Measurements from ENCODE around the gene ZHX3.

ZHX3 gene

GRCh38 chr20:41365777-41366545 lies 48.4 kb upstream of the ZHX3 start:
- TF ChIP-seq EZH2phosphoT487 (IDR thresholded peaks at IDR 0.05; ENCODE audit: borderline replicate concordance), result no peak
- TF ChIP-seq CTCF (conservative IDR thresholded peaks at IDR 0.05; ENCODE audit: low read length), result no peak

GRCh38 chr20:41364967-41365765 lies 47.6 kb upstream of the ZHX3 start:
- H3K4me3 ChIP-seq (ENCODE audit: low read length, poor library complexity, severe bottlenecking), result no peak overlapping the region
- H3K9me2 ChIP-seq (replicated peaks; ENCODE audit: low read depth, low read length), result no peaks in the 10 kb centered on the region
- H3F3A ChIP-seq (ENCODE audit: low read depth), result no peaks in the 10 kb centered on the region
- H2AFZ ChIP-seq (ENCODE audit: low read length), result no peak overlapping the region
- H3K4me1 ChIP-seq (ENCODE audit: insufficient read depth, low read length, poor library complexity, severe bottlenecking), result no peaks in the 10 kb centered on the region
- no peak overlapping the region for H3K4me2 ChIP-seq (ENCODE audit: low read depth, low read length, poor library complexity, severe bottlenecking)
- no peak overlapping the region for H3K9ac ChIP-seq (ENCODE audit: low read depth, low read length, poor library complexity, severe bottlenecking)
- no peaks in the 10 kb centered on the region for H3K27me3 ChIP-seq (ENCODE audit: insufficient read depth, low read length, poor library complexity, severe bottlenecking)
- TF ChIP-seq CTCF (conservative IDR thresholded peaks at IDR 0.05; ENCODE audit: low read length) (no peak), EZH2phosphoT487 (IDR thresholded peaks at IDR 0.05; ENCODE audit: borderline replicate concordance) (no peak)
- H3K79me2 ChIP-seq (ENCODE audit: insufficient read depth, low read length), result no peaks in the 10 kb centered on the region
- H3K9me3 ChIP-seq (ENCODE audit: insufficient read depth, low read depth, low read length), result no peaks in the 10 kb centered on the region
- H4K20me1 ChIP-seq (ENCODE audit: insufficient read depth, low read length, poor library complexity, severe bottlenecking), result no peaks in the 10 kb centered on the region
- no peaks in the 10 kb centered on the region for H3K36me3 ChIP-seq (ENCODE audit: insufficient read depth, low read length)

More at GRCh38 chr20:41365777-41366545, 48.4 kb upstream of the ZHX3 start:
- H3K9me2 ChIP-seq (replicated peaks; ENCODE audit: low read depth, low read length), result no peaks in the 10 kb centered on the region
- no peaks in the 10 kb centered on the region for H3K36me3 ChIP-seq (ENCODE audit: insufficient read depth, low read length)
- no peak overlapping the region for H3K4me2 ChIP-seq (ENCODE audit: low read depth, low read length, poor library complexity, severe bottlenecking)
- H3K9ac ChIP-seq (ENCODE audit: low read depth, low read length, poor library complexity, severe bottlenecking), result no peak overlapping the region
- no peaks in the 10 kb centered on the region for H4K20me1 ChIP-seq (ENCODE audit: insufficient read depth, low read length, poor library complexity, severe bottlenecking)
- no peaks in the 10 kb centered on the region for H3F3A ChIP-seq (ENCODE audit: low read depth)
- H2AFZ ChIP-seq (ENCODE audit: low read length), result no peak overlapping the region
- no peaks in the 10 kb centered on the region for H3K4me1 ChIP-seq (ENCODE audit: insufficient read depth, low read length, poor library complexity, severe bottlenecking)
- H3K27me3 ChIP-seq (ENCODE audit: insufficient read depth, low read length, poor library complexity, severe bottlenecking), result no peaks in the 10 kb centered on the region
- no peaks in the 10 kb centered on the region for H3K9me3 ChIP-seq (ENCODE audit: insufficient read depth, low read depth, low read length)
- no peak overlapping the region for H3K4me3 ChIP-seq (ENCODE audit: low read length, poor library complexity, severe bottlenecking)
- H3K79me2 ChIP-seq (ENCODE audit: insufficient read depth, low read length), result no peaks in the 10 kb centered on the region

GRCh38 chr20:41364236-41364855 lies 46.8 kb upstream of the ZHX3 start:
- Histone ChIP-seq H2AFZ (ENCODE audit: low read length) (no peak overlapping the region), H3K9me3 (ENCODE audit: insufficient read depth, low read depth, low read length) (no peaks in the 10 kb centered on the region), H3F3A (ENCODE audit: low read depth) (no peaks in the 10 kb centered on the region), H4K20me1 (ENCODE audit: insufficient read depth, low read length, poor library complexity, severe bottlenecking) (no peaks in the 10 kb centered on the region), H3K4me3 (ENCODE audit: low read length, poor library complexity, severe bottlenecking) (no peak overlapping the region), H3K79me2 (ENCODE audit: insufficient read depth, low read length) (no peaks in the 10 kb centered on the region), H3K4me1 (ENCODE audit: insufficient read depth, low read length, poor library complexity, severe bottlenecking) (no peaks in the 10 kb centered on the region), H3K9me2 (replicated peaks; ENCODE audit: low read depth, low read length) (no peaks in the 10 kb centered on the region), H3K9ac (ENCODE audit: low read depth, low read length, poor library complexity, severe bottlenecking) (no peak overlapping the region), H3K36me3 (ENCODE audit: insufficient read depth, low read length) (no peaks in the 10 kb centered on the region), H3K4me2 (ENCODE audit: low read depth, low read length, poor library complexity, severe bottlenecking) (no peak overlapping the region), H3K27me3 (ENCODE audit: insufficient read depth, low read length, poor library complexity, severe bottlenecking) (no peaks in the 10 kb centered on the region)
- TF ChIP-seq CTCF (conservative IDR thresholded peaks at IDR 0.05; ENCODE audit: low read length) (no peak), EZH2phosphoT487 (IDR thresholded peaks at IDR 0.05; ENCODE audit: borderline replicate concordance) (no peak)
